HG02981 (cell line): Measurements from ENCODE around the gene ZNF496.
"Not testable (repeated sequence)": the region's sequence is repeated elsewhere in the genome, so short reads cannot be mapped to it uniquely, and the experiment has no call there.

Source experiments
- ATAC-seq: cut with Tn5 transposase; IDR thresholded peaks from one replicate; pipeline ENCODE4 v1.9.1; 2021; ENCODE audit warnings: mild to moderate bottlenecking, moderate library complexity; ENCODE audit not compliant: unreplicated experiment

The ZNF496 gene

GRCh38 chr1:247360116-247360898 lies 28.6 kb upstream of the ZNF496 start:
- ATAC-seq = no peak

GRCh38 chr1:247359559-247359958 lies 27.9 kb upstream of the ZNF496 start:
- no peak for ATAC-seq

GRCh38 chr1:247358920-247359319 lies 27.3 kb upstream of the ZNF496 start:
- no peak for ATAC-seq

- peak; percentile 93 for ATAC-seq
Measured at GRCh38 chr1:247357781-247358211, 26.1 kb upstream of the ZNF496 start.

- ATAC-seq = no peak
Measured at GRCh38 chr1:247357052-247357780, 25.5 kb upstream of the ZNF496 start.

- not testable (repeated sequence) for ATAC-seq
Measured at GRCh38 chr1:247355160-247355559, 23.5 kb upstream of the ZNF496 start.

GRCh38 chr1:247352175-247352574 lies 20.5 kb upstream of the ZNF496 start:
- no peak for ATAC-seq

- no peak for ATAC-seq
Measured at GRCh38 chr1:247350587-247350986, 18.9 kb upstream of the ZNF496 start.

- no peak for ATAC-seq
Measured at GRCh38 chr1:247347477-247348222, 16.0 kb upstream of the ZNF496 start.

- no peak for ATAC-seq
Measured at GRCh38 chr1:247345881-247346280, 14.2 kb upstream of the ZNF496 start.

GRCh38 chr1:247343801-247344200 lies 12.1 kb upstream of the ZNF496 start:
- ATAC-seq = no peak

GRCh38 chr1:247338723-247339275 lies 7.1 kb upstream of the ZNF496 start:
- ATAC-seq = no peak

- ATAC-seq = no peak
Measured at GRCh38 chr1:247337961-247338360, 6.3 kb upstream of the ZNF496 start.

- no peak for ATAC-seq
Measured at GRCh38 chr1:247337250-247337746, 5.6 kb upstream of the ZNF496 start.

- no peak for ATAC-seq
Measured at GRCh38 chr1:247336390-247336789, 4.7 kb upstream of the ZNF496 start.

- no peak for ATAC-seq
Measured at GRCh38 chr1:247335882-247336281, 4.2 kb upstream of the ZNF496 start.

- ATAC-seq = no peak
Measured at GRCh38 chr1:247334378-247335133, 2.9 kb upstream of the ZNF496 start.

- no peak for ATAC-seq
Measured at GRCh38 chr1:247332623-247333361, 1.1 kb upstream of the ZNF496 start.

- ATAC-seq = peak; percentile 43
Measured at GRCh38 chr1:247332215-247332622, 552 bp upstream of the ZNF496 start.

GRCh38 chr1:247331172-247331524 lies 519 bp downstream of the ZNF496 start:
- ATAC-seq = peak; percentile 43
